ENCODE results near the gene CLK3.
"Not testable (repeated sequence)": the region's sequence is repeated elsewhere in the genome, so short reads cannot be mapped to it uniquely, and the experiment has no call there.

CLK3 gene

DNA sequence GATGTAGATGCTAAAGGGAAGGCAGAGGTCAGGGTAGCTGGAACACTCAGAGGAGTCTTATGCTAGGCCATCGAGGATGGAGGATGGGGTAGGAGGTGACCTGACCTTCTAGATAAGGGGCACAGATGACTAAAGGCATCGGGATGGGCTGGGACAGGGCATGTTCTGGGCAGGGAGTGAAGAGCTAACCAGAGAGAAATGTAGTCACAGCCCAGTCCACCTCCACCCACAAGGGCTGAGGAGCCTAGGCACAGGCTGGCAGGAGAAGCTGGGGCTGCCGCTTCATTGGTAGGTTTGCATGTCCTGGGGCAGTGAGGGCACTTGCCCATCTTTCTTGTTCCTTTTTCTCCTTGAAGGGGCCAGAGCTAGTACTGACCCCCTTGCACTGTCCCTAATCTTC is 12.6 kb downstream of the CLK3 start:
- no peak for DNase-seq (ENCODE audit: extremely low read depth, low read depth)

DNA sequence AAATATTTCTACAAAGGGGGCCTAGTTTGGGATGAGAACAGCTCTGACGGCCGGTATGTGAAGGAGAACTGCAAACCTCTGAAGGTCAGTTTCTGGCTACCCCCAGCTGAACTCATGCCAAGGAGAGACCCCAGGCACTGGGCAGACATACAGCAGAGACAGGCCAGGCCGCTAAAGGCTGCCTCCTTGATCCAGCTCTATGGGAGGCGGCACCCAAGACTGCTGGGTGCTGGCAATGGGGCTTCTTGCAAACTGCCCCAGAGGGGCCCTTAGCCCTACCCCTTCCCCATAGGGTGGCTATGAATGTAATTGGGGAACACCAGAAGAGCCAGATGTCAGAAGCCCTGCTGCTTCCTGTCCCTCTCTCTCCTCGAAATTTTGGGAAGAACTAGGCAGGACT is 13.3 kb downstream of the CLK3 start:
- TF ChIP-seq, protein P1, sequence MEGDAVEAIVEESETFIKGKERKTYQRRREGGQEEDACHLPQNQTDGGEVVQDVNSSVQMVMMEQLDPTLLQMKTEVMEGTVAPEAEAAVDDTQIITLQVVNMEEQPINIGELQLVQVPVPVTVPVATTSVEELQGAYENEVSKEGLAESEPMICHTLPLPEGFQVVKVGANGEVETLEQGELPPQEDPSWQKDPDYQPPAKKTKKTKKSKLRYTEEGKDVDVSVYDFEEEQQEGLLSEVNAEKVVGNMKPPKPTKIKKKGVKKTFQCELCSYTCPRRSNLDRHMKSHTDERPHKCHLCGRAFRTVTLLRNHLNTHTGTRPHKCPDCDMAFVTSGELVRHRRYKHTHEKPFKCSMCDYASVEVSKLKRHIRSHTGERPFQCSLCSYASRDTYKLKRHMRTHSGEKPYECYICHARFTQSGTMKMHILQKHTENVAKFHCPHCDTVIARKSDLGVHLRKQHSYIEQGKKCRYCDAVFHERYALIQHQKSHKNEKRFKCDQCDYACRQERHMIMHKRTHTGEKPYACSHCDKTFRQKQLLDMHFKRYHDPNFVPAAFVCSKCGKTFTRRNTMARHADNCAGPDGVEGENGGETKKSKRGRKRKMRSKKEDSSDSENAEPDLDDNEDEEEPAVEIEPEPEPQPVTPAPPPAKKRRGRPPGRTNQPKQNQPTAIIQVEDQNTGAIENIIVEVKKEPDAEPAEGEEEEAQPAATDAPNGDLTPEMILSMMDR (IDR thresholded peaks at IDR 0.05; ENCODE audit: low read depth, low read length), result no peak
- no peak for DNase-seq (ENCODE audit: extremely low read depth, low read depth)

More for the DNA sequence above, 12.6 kb downstream of the CLK3 start:
- TF ChIP-seq, protein P1 (IDR thresholded peaks at IDR 0.05; ENCODE audit: low read depth, low read length), result no peak

DNA sequence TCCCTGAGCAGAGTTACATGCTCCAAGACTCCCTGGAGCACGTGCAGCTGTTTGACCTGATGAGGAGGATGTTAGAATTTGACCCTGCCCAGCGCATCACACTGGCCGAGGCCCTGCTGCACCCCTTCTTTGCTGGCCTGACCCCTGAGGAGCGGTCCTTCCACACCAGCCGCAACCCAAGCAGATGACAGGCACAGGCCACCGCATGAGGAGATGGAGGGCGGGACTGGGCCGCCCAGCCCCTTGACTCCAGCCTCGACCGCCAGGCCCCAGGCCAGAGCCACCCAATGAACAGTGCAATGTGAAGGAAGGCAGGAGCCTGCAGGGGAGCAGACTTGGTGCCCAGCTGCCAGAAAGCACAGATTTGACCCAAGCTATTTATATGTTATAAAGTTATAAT is 14.1 kb downstream of the CLK3 start:
- DNase-seq (ENCODE audit: extremely low read depth, low read depth), result not testable (repeated sequence)

DNA sequence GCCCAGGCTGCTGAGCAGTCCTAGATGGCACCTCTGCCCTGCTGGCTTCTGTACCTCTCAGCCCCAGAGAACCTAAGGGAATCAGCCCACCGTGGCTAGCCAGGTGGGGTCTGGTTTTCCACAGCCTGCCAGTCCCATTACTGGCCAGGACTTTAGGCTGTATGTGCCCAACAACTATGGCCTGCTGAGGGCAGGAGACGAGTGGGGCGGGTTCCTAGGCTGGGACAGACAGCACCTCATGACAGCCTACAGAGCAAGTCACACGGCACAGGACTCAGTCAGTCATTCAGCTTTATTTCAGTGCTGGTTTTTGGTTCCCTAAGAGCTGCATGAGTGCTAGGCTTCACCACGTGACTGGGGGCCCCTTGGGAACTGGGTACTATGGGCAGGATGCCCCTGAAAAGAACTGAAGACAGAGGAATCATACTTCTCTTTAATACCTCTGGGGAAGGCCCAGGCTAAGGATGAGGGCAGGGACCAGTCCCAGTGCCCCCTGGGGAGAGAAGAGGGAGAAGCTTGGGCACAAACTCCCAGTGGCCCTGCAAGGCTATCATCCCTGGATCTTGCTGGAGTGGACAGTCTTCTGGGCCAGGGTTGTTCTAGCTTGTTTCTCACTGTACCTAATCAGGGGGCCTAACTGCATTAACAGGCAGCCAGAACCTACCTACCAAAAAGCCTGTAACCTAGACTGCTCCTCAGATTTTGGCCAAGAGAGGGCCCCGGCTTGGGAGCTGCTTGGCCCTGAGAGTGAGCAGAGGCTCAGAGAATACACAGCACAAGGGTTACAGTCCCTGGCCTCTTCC is 14.8 kb downstream of the CLK3 start:
- DNase-seq (ENCODE audit: extremely low read depth, low read depth), result no peak
- TF ChIP-seq, protein P1 (IDR thresholded peaks at IDR 0.05; ENCODE audit: low read depth, low read length), result no peak

DNA sequence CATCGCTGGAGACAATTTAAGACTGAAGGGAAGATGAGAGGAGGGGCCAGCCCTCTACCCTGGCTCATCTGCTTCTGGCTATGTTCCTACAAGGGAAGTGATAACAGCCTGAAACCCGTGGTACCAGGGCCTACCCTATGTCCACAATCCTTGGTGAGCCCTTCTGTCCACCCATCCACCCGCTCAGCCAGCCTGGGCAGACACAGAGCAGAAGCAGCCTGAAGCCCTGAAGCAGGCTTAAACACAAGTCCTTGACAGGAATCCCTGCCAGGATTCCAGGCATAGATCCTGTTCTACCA is 15.4 kb downstream of the CLK3 start:
- no peak for DNase-seq (ENCODE audit: extremely low read depth, low read depth)
- TF ChIP-seq, protein P1 (IDR thresholded peaks at IDR 0.05; ENCODE audit: low read depth, low read length), result no peak

DNA sequence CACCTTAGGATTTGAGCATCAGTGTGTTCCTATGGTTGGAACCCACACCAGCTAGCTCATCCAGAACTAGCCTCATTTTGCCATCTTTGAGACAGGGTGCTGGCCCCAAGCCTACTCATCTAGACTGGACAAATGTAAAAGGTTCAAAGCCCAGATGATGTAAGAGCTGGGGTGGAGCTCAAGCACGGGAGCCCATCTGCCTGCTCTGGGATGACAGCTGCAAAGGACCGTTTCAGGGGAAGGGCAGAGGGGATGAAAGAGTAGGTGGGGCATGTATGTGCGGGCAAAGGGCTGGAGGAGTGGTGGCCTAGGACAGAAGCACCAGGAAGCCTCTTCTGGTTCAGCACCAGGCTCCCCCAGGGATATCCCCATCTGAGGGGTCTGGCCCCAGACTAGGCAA is 15.8 kb downstream of the CLK3 start:
- TF ChIP-seq, protein P1 (IDR thresholded peaks at IDR 0.05; ENCODE audit: low read depth, low read length), result no peak
- no peak for DNase-seq (ENCODE audit: extremely low read depth, low read depth)

DNA sequence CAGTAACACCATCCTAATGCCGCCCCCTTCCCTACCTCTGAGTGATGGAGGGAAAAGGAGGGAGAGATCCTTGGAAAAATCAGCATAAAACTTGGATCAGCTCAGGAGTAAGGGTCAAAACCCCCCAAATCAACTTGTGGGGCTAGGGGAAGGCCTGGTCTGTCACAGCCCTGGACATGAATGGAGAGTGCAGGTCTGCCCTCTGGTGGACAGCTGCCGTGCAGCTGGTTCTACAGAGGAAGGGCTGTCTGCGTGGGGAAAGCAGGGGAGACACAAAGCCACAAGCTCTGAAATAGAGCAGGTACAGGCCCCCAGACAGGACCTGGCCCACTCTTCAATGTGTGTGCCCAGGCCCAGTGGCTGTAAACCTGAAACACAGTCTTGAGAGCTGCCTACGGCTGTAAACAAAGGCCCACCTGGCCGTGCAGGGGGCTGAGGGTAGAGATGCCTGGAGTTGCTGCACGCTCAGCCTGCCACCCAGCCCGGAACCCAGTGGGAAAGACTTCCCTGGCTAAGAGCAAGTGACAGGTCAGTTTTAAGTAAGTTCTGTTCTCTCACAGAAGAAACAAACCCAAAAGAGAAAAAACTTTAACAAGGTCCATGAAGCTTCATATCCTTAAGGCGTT is 16.4 kb downstream of the CLK3 start:
- DNase-seq (ENCODE audit: extremely low read depth, low read depth), result no peak
- TF ChIP-seq, protein P1 (IDR thresholded peaks at IDR 0.05; ENCODE audit: low read depth, low read length), result peak; percentile 94

DNA sequence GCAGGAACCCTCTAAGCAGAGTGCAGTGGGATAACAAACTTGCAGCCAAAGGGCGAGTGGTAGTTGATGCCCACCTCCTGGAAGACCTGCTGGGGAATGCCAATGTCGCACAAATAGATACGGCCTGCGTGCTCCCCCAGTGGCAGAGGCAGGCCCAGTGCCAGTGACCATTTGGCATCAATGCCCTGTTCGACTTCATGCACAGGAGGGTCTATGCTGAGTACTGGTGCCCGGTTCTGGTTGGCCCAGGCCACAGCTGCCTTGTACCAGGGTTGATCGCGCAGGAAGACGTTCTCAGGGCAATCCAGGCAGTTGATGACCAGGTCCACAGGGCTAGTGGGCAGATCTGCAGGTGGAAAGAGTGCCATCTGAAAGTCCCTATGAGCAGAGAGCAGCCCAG is 17.0 kb downstream of the CLK3 start:
- TF ChIP-seq, protein P1 (IDR thresholded peaks at IDR 0.05; ENCODE audit: low read depth, low read length), result no peak
- no peak for DNase-seq (ENCODE audit: extremely low read depth, low read depth)
